OCI-LY1 (cell line): ENCODE data around the gene ARL15.

ENCODE experiments used
- H2AFZ ChIP-seq: fragments of 200-600 bp; sonication (generic), shearing (Covaris generic); 2 replicates; pipeline ENCODE4 v1.6.0; 2014; ENCODE audit warnings: antibody characterized with exemption, mild to moderate bottlenecking, low read length
- H3F3A ChIP-seq: fragments of 200-600 bp; sonication (generic), shearing (Covaris generic); 2 replicates; pipeline ENCODE4 v1.6.0; 2014; ENCODE audit warnings: mild to moderate bottlenecking, antibody characterized with exemption, low read length, moderate library complexity; ENCODE audit not compliant: insufficient read depth
- H3K27ac ChIP-seq: fragments of 200-600 bp; sonication (generic); 2 replicates; pipeline ENCODE4 v1.5.1; 2014; ENCODE audit warnings: low read length, mixed run types, mild to moderate bottlenecking, low read depth; ENCODE audit not compliant: poor library complexity, severe bottlenecking
- H3K27me3 ChIP-seq: fragments of 200-600 bp; sonication (generic); 2 replicates; pipeline ENCODE4 v1.6.0; 2014; ENCODE audit warnings: antibody characterized with exemption, mild to moderate bottlenecking, low read length, moderate library complexity; ENCODE audit not compliant: insufficient read depth
- H3K36me3 ChIP-seq: fragments of 200-600 bp; sonication (generic); 2 replicates; pipeline ENCODE4 v1.6.1; 2014; ENCODE audit warnings: mild to moderate bottlenecking, antibody characterized with exemption, low read length, moderate library complexity, mixed read lengths; ENCODE audit not compliant: insufficient read depth
- H3K4me1 ChIP-seq: fragments of 200-600 bp; sonication (generic); 2 replicates; pipeline ENCODE4 v1.5.1; 2014; ENCODE audit warnings: mild to moderate bottlenecking, low read length, moderate library complexity; ENCODE audit not compliant: insufficient read depth, severe bottlenecking
- H3K4me2 ChIP-seq: fragments of 200-600 bp; sonication (generic), shearing (Covaris generic); 2 replicates; pipeline ENCODE4 v1.6.1; 2014; ENCODE audit warnings: low read length
- H3K4me3 ChIP-seq: fragments of 200-600 bp; sonication (generic); 2 replicates; pipeline ENCODE4 v1.5.1; 2014; ENCODE audit warnings: low read length, low read depth, mild to moderate bottlenecking, mixed read lengths; ENCODE audit not compliant: poor library complexity, severe bottlenecking
- H3K79me2 ChIP-seq: fragments of 200-600 bp; shearing (Covaris generic); 2 replicates; pipeline ENCODE4 v1.6.1; 2016; ENCODE audit warnings: mixed run types, low read length, mixed read lengths; ENCODE audit not compliant: insufficient read depth
- H3K9ac ChIP-seq: fragments of 200-600 bp; sonication (generic), shearing (Covaris generic); 2 replicates; pipeline ENCODE4 v1.6.1; 2014; ENCODE audit warnings: mild to moderate bottlenecking, low read length, mixed read lengths
- H3K9me2 ChIP-seq: fragments of 200-600 bp; sonication (generic), shearing (Covaris generic); 2 replicates; pipeline ENCODE4 v1.6.1; 2014; ENCODE audit warnings: low read depth, mild to moderate bottlenecking, low read length, mixed read lengths
- H3K9me3 ChIP-seq: fragments of 200-600 bp; shearing (Covaris generic); 2 replicates; pipeline ENCODE4 v1.6.1; 2014; ENCODE audit warnings: low read length, mixed read lengths
- H4K20me1 ChIP-seq: fragments of 200-600 bp; sonication (generic), shearing (Covaris generic); 2 replicates; pipeline ENCODE4 v1.6.0; 2016; ENCODE audit warnings: mild to moderate bottlenecking, low read length; ENCODE audit not compliant: insufficient read depth
- CTCF ChIP-seq: fragments of 200-600 bp; sonication (generic), shearing (Covaris generic); IDR thresholded peaks from 2 replicates; pipeline ENCODE4 v1.5.1; 2017; ENCODE audit warnings: mild to moderate bottlenecking, antibody characterized with exemption, low read length, moderate library complexity, mixed read lengths
- EZH2 ChIP-seq: fragments of 200-600 bp; sonication (generic), shearing (Covaris generic); IDR thresholded peaks from 2 replicates; pipeline ENCODE4 v1.8.0; 2017; ENCODE audit warnings: borderline replicate concordance, mixed run types, mild to moderate bottlenecking, antibody characterized with exemption, low read length, moderate library complexity, mixed read lengths

Gene ARL15

DNA sequence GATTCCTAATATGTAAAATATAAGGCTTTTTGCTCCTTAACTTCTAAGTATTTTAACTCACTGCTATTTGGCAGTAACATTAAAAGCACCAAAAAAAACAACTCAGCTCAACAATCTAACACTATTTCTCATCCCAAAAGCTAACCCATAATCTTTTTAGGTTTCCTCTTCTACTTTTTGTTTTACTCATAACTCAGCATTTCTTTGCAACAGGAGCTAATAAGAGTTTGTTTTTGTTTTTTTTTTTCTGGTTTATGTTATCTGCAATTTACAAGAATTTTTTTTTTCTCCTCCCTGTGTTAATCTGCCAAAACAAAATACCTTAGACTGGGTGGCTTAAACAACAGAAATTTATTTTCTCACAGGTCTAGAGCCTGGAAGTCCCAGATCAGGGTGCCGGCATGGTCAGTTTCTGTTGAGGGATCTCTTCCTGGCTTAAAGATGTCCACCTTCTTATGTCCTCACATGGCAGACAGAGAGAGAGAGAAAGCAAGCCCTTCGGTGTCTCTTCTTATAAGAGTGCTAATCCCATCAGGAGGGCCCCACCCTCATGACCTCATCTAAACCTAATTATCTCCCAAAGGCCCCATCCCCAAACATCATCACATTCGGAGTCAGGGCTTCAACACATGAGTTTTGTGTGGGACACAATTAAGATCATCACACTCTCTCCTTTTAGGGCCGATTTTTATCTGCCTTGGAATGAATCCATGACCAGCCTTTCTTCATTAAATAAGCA is 31.2 kb downstream of the ARL15 start:
- Histone ChIP-seq H3F3A (no peaks in the 10 kb centered on the region), H3K9me3 (no peaks in the 10 kb centered on the region), H2AFZ (no peak overlapping the region), H3K27ac (no peak overlapping the region), H3K4me1 (no peaks in the 10 kb centered on the region), H3K36me3 (no peaks in the 10 kb centered on the region), H3K27me3 (no peaks in the 10 kb centered on the region), H3K4me3 (no peak overlapping the region), H3K4me2 (no peak overlapping the region), H3K9ac (no peak overlapping the region), H3K9me2 (no peaks in the 10 kb centered on the region), H3K79me2 (no peaks in the 10 kb centered on the region), H4K20me1 (no peaks in the 10 kb centered on the region)
- no peak for TF ChIP-seq EZH2
- TF ChIP-seq CTCF = no peak

DNA sequence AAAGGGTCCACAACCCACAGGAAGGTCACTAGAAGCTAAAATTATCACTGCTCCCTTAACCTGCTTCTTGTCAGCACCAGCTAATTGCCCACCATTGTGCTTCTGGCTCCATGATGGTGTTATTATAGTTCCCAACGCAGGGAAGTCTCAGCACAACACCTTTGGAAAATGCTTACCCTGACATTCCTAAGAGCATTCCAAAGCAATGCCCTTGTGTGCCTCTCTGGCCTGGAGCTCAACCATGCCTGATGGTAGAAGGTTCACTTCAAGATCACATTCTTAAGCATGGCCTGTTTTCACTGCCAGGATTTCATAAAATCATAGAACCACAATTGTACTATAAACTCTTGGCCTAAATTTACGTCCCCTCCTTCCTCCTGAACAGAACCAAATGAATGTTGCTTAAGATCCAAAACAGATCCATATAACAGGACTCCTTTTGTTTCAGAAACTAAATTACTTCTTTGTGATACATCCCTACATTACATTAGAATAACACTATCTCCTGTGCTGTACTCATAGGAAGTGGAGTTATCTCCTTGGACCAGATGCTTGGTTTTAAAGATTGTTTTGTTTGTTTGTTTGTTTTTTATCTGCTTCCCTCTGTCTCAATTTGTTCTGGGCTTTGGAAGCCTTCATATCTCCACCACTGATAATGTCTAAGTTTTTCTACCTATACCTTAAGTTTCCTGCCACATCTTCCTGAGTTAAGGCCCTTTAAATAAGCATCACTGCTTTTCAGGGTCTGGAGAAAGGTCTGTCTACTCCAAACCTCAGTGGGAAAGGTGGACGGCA is 32.1 kb downstream of the ARL15 start:
- TF ChIP-seq CTCF (no peak), EZH2 (no peak)
- Histone ChIP-seq H3K4me2 (no peak overlapping the region), H3K9me2 (no peaks in the 10 kb centered on the region), H2AFZ (no peak overlapping the region), H3K27ac (no peak overlapping the region), H3K9ac (no peak overlapping the region), H3F3A (no peaks in the 10 kb centered on the region), H3K9me3 (no peaks in the 10 kb centered on the region), H4K20me1 (no peaks in the 10 kb centered on the region), H3K4me1 (no peaks in the 10 kb centered on the region), H3K4me3 (no peak overlapping the region), H3K36me3 (no peaks in the 10 kb centered on the region), H3K79me2 (no peaks in the 10 kb centered on the region), H3K27me3 (no peaks in the 10 kb centered on the region)

- H3K4me1 ChIP-seq = no peaks in the 10 kb centered on the region
- H3K9ac ChIP-seq = no peak overlapping the region
- H3K4me3 ChIP-seq = no peak overlapping the region
- no peaks in the 10 kb centered on the region for H3K9me3 ChIP-seq
- TF ChIP-seq CTCF (no peak), EZH2 (no peak)
- no peaks in the 10 kb centered on the region for H4K20me1 ChIP-seq
- no peaks in the 10 kb centered on the region for H3F3A ChIP-seq
- H3K9me2 ChIP-seq = no peaks in the 10 kb centered on the region
- no peaks in the 10 kb centered on the region for H3K36me3 ChIP-seq
- no peaks in the 10 kb centered on the region for H3K79me2 ChIP-seq
- H2AFZ ChIP-seq = no peak overlapping the region
- no peaks in the 10 kb centered on the region for H3K27me3 ChIP-seq
- no peak overlapping the region for H3K4me2 ChIP-seq
- no peak overlapping the region for H3K27ac ChIP-seq
Observed at GRCh38 chr5:54276048-54276447, 34.3 kb downstream of the ARL15 start.
